HepG2 (cell line): Measurements from ENCODE around the gene LYSMD3. TPM values are rescaled to one million over a fixed set of nuclear protein-coding genes. Genes with fewer than 3 reads are reported as not detected.

Experiments
- ATAC-seq: fragments of 200-7000 bp; cut with Tn5 transposase; 3 replicates; pipeline ENCODE4 v1.9.1; 2020; ENCODE audit warnings: mild to moderate bottlenecking, moderate library complexity
- BruUV-seq: library from RNA; stranded (reverse); fragments of 400-500 nt; replicated peaks from 2 replicates; lab custom pipeline; 2021; lab: Mats Ljungman, UMichigan
- CTCF ChIA-PET: fragments of 300-600 bp; formaldehyde crosslinking; extraction: SDS; loops from one replicate; lab custom pipeline; 2021; ENCODE audit warnings: low total read pairs, inconsistent platforms, low intra/inter-chr PET ratio; lab: Yijun Ruan, JAX
- POLR2A ChIA-PET: fragments of 350-600 bp; sonication (Branson Sonifier 250); formaldehyde crosslinking; loops from one replicate; lab custom pipeline; 2020; ENCODE audit warnings: antibody characterized with exemption, inconsistent platforms; lab: Yijun Ruan, JAX
- DNase-seq: peaks from one replicate; pipeline ENCODE4 v3.0.0-alpha.2; 2015; ENCODE audit warnings: low spot score
- FAIRE-seq: peaks from 3 replicates; lab custom pipeline; 2011; peaks lifted over from hg19 to GRCh38; lab: Jason Lieb, UNC
- H2AFZ ChIP-seq: one replicate; pipeline ENCODE4 v1.6.1; 2011; ENCODE audit warnings: low read length, inconsistent platforms
- H3K27ac ChIP-seq: fragments of 300-600 bp; 3 replicates; pipeline ENCODE4 v1.8.0; 2011; ENCODE audit warnings: mixed run types, mild to moderate bottlenecking, mixed read lengths, low read length, inconsistent platforms; ENCODE audit not compliant: insufficient read depth; ENCODE audit errors: extremely low read length
- H3K27me3 ChIP-seq, 2 experiments: fragments of 200-600 bp in 1 of 2; 2 replicates in 1 of 2; 3 replicates in 1 of 2; pipeline versions ENCODE4 v1.6.0 to v1.8.0; 2011; ENCODE audit warnings: low read length in 2 of 2, mild to moderate bottlenecking in 2 of 2, moderate library complexity in 2 of 2, inconsistent platforms in 1 of 2; ENCODE audit not compliant: insufficient read depth in 2 of 2, control insufficient read depth in 1 of 2
- H3K36me3 ChIP-seq, 2 experiments: fragments of 200-600 bp in 1 of 2; replicated peaks in 1 of 2; 2 replicates in 1 of 2; 3 replicates in 1 of 2; pipeline versions ENCODE4 v1.5.1 to v1.8.0; 2011; ENCODE audit warnings: low read length in 2 of 2, inconsistent platforms in 1 of 2; ENCODE audit not compliant: insufficient read depth in 2 of 2, control insufficient read depth in 1 of 2
- H3K4me1 ChIP-seq: 2 replicates; pipeline ENCODE4 v1.5.1; 2012; ENCODE audit warnings: low read length, inconsistent platforms; ENCODE audit not compliant: insufficient read depth
- H3K4me2 ChIP-seq: 2 replicates; pipeline ENCODE4 v1.6.0; 2011; ENCODE audit warnings: low read depth, low read length, inconsistent platforms
- H3K4me3 ChIP-seq, 3 experiments: fragments of 200-600 bp in 1 of 3; sonication (generic), shearing (Covaris generic) in 1 of 3; replicated peaks in 1 of 3; 2 replicates each; pipeline ENCODE4 v1.5.1; 2011 to 2016; ENCODE audit warnings: low read length in 3 of 3, inconsistent platforms in 2 of 3, low read depth in 2 of 3, mild to moderate bottlenecking in 2 of 3, control low read depth in 1 of 3, mixed read lengths in 1 of 3; ENCODE audit not compliant: insufficient read depth in 1 of 3
- H3K79me2 ChIP-seq: one replicate; pipeline ENCODE4 v1.6.1; 2011; ENCODE audit warnings: low read length, inconsistent platforms; ENCODE audit not compliant: insufficient read depth
- H3K9ac ChIP-seq: 2 replicates; pipeline ENCODE4 v1.6.0; 2011; ENCODE audit warnings: mild to moderate bottlenecking, low read depth, low read length, inconsistent platforms; ENCODE audit not compliant: insufficient read depth
- H3K9me3 ChIP-seq: 2 replicates; pipeline ENCODE4 v1.5.1; 2012; ENCODE audit warnings: mild to moderate bottlenecking, low read length
- H4K20me1 ChIP-seq: 2 replicates; pipeline ENCODE4 v1.6.0; 2011; ENCODE audit warnings: inconsistent platforms, mild to moderate bottlenecking, low read length, moderate library complexity; ENCODE audit not compliant: insufficient read depth
- HNRNPH1 ChIP-seq: fragments of 200-400 bp; formaldehyde crosslinking; optimal IDR thresholded peaks from 2 replicates; pipeline ENCODE3; 2017; ENCODE audit warnings: mild to moderate bottlenecking, low read depth, low read length
- MAFF ChIP-seq: IDR thresholded peaks from 2 replicates; pipeline ENCODE4 v1.6.1; 2011; ENCODE audit warnings: low read depth, low read length, improper control_type of control experiment
- MAFK ChIP-seq, 2 experiments: IDR thresholded peaks in 1 of 2; conservative IDR thresholded peaks in 1 of 2; 2 replicates each; pipeline ENCODE4 v1.6.1; 2011; ENCODE audit warnings: improper control_type of control experiment in 2 of 2, low read length in 2 of 2
- NR2C2 ChIP-seq: sonication (generic); formaldehyde crosslinking; IDR thresholded peaks from 2 replicates; pipeline ENCODE4 v1.4.0; 2020; ENCODE audit warnings: missing genetic modification reagents, mild to moderate bottlenecking, moderate library complexity, borderline replicate concordance
- REPIN1 ChIP-seq: sonication (generic); formaldehyde crosslinking; IDR thresholded peaks from 2 replicates; pipeline ENCODE4 v1.8.0; 2022; ENCODE audit warnings: missing genetic modification reagents, low read depth, mild to moderate bottlenecking, borderline replicate concordance
- ZBTB21 ChIP-seq: sonication (generic); formaldehyde crosslinking; IDR thresholded peaks from 2 replicates; pipeline ENCODE4 v1.4.0; 2020; ENCODE audit warnings: missing genetic modification reagents
- ZNF24 ChIP-seq: fragments of 450-650 bp; IDR thresholded peaks from 2 replicates; pipeline ENCODE4 v1.6.1; 2017; ENCODE audit warnings: antibody characterized with exemption, mild to moderate bottlenecking
- ZNF781 ChIP-seq: sonication (generic); formaldehyde crosslinking; IDR thresholded peaks from 2 replicates; pipeline ENCODE4 v1.5.1; 2020; ENCODE audit warnings: borderline replicate concordance, mild to moderate bottlenecking, missing genetic modification reagents; ENCODE audit errors: not compliant biosample characterization
- ZSCAN9 ChIP-seq: IDR thresholded peaks from 2 replicates; pipeline ENCODE4 v1.6.1; 2016; ENCODE audit warnings: borderline replicate concordance
- WGBS: methylation state at CpG from one replicate; pipeline ENCODE4 v1.1.6; 2017; ENCODE audit warnings: low lambda C conversion rate; 5-methylcytosine and 5-hydroxymethylcytosine counted together
- in situ Hi-C: cut with HindIII; loops from 2 replicates; pipeline ENCODE4 v1.10.0; 2017; ENCODE audit warnings: low pct_unique_long_range_greater_than_20kb; ENCODE audit not compliant: extremely low pct_ligation_motif_present
- intact Hi-C: fragments of 100-400 bp; cut with micrococcal nuclease; formaldehyde crosslinking; loops from one replicate; pipeline ENCODE4 v1.10.0; 2022; ENCODE audit not compliant: unreplicated experiment
- polyA plus RNA-seq, 8 experiments: library from polyadenylated mRNA; depleted of rRNA in 3 of 8; stranded (reverse) in 7 of 8; unstranded in 1 of 8; fragments of >200 nt; fragmentation: Illumina TruSeq in 4 of 8; extraction: Trizol in 4 of 8; gene quantifications; 2 replicates each; pipeline versions ENCODE4 v1.2.1 to v1.2.3, GENCODE V29; 2011 to 2016; ENCODE audit warnings: low read depth in 4 of 8, missing spikeins in 1 of 8, mixed read lengths in 1 of 8; ENCODE audit not compliant: insufficient read depth in 1 of 8
- total RNA-seq, 5 experiments: library from RNA; depleted of rRNA; stranded (reverse); fragments of >200 nt; fragmentation: Illumina TruSeq; extraction: Trizol; gene quantifications; 2 replicates each; pipeline ENCODE4 v1.2.3, GENCODE V29; 2016; ENCODE audit warnings: low read depth in 1 of 5

LYSMD3 gene
- total and polyA plus RNA-seq, 2 of the 13 experiments (the other 11 are each of a cell fraction or from before 2014, with no cell fraction given) = 9.1 to 13.8 TPM

DNA sequence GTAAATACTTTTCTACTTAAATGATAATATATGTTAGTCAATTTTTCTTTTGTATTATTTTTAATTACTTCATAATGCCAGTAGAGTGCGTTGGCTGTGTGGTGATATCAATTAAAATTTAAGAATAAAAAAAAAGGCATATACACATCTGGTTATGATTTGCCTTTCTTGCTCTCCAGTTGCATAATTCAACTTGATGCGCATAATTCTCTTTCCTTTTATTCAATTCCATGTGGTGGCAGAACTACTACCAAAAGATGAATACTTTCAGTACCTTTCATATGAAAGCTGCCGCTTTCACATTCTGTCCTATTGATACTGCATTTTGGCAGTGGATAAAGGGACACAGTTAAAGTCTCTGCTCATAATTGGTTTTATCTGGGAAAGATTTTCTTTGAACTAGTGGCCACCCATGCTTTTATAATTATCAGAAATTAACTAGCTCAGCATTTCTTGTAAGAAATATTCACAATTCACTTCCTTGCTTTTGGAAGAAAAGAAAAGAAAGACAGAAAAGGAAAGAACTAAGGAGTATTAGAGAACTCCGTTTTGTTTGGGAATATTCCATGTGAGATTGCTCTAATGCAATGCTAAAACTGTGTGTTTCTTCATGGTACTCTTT lies 16.9 kb upstream of the LYSMD3 start:
- no peak overlapping the region for H2AFZ ChIP-seq
- 51% methylated on average over 4 of the region's 4 CpGs for WGBS
- intact Hi-C loops = no loop called here
- ATAC-seq (no peak), DNase-seq (no peak), FAIRE-seq (no peak)
- CTCF ChIA-PET = no interaction called here
- H3K4me1 ChIP-seq = peaks cover 8% of the 10 kb centered on the region
- POLR2A ChIA-PET = no interaction called here
- no peak overlapping the region for H3K9ac ChIP-seq
- no peaks in the 10 kb centered on the region for H3K79me2 ChIP-seq
- no peaks in the 10 kb centered on the region for H3K9me3 ChIP-seq
- no peak overlapping the region for H3K27ac ChIP-seq
- H3K4me3 ChIP-seq = no peak overlapping the region
- peak; percentile 60 to 73 for TF ChIP-seq MAFK (conservative IDR thresholded peaks at IDR 0.05 in 1 of 2, IDR thresholded peaks at IDR 0.05 in 1 of 2; ENCODE audit: low read length in 2 of 2)
- no peak for TF ChIP-seq ZNF24
- no peak for TF ChIP-seq REPIN1 (CRISPR knock-in tag)
- peak; percentile 61; the same call in 1 of the 2 replicates for TF ChIP-seq MAFF
- BruUV-seq = no TSS peak
- no peaks in the 10 kb centered on the region for H3K36me3 ChIP-seq
- no peak overlapping the region for H3K4me2 ChIP-seq
- in situ Hi-C loops = no loop called here
- no peaks in the 10 kb centered on the region for H4K20me1 ChIP-seq
- no peaks in the 10 kb centered on the region for H3K27me3 ChIP-seq

DNA sequence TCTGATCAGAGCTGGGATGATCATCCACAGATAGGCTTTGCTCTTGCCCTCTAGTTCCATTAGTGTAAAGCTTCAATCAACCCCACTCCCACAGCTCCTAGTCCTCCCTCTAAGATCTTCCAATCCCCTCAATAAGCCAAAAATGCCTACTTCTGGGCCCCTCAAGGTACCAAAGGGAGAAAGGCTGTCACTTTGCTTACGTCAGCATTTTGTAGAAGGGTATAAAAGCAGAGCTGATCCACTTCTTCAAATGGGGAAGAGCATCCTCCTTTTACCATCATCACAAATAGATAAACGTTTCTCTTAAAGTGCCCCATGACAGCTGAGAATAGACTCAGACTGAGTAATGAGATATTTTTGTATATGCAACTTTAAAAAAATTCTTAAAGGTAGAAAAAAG lies 16.1 kb upstream of the LYSMD3 start:
- H3K4me3 ChIP-seq = no peak overlapping the region
- POLR2A ChIA-PET = no interaction called here
- H3K36me3 ChIP-seq = no peaks in the 10 kb centered on the region
- TF ChIP-seq MAFK (conservative IDR thresholded peaks at IDR 0.05 in 1 of 2, IDR thresholded peaks at IDR 0.05 in 1 of 2; ENCODE audit: low read length in 2 of 2) (peak; percentile 97 to 99), ZNF781 (no peak), ZBTB21 (CRISPR knock-in tag) (no peak), NR2C2 (CRISPR knock-in tag) (no peak), MAFF (peak; percentile 99), HNRNPH1 (no peak), ZSCAN9 (CRISPR knock-in tag) (no peak)
- TF ChIP-seq, all 625 proteins: peak for 2
- no peak for ATAC-seq
- Histone ChIP-seq H3K27me3 (no peaks in the 10 kb centered on the region), H3K27ac (no peak overlapping the region), H3K4me1 (peaks cover 8% of the 10 kb centered on the region), H3K9ac (no peak overlapping the region), H4K20me1 (no peaks in the 10 kb centered on the region), H3K79me2 (no peaks in the 10 kb centered on the region), H3K9me3 (no peaks in the 10 kb centered on the region), H3K4me2 (no peak overlapping the region), H2AFZ (no peak overlapping the region)
- no peak for DNase-seq
- in situ Hi-C loops = no loop called here
- BruUV-seq = no TSS peak
- FAIRE-seq = no peak
- CTCF ChIA-PET = no interaction called here
- WGBS = 28% methylated on average over 2 of the region's 2 CpGs
- intact Hi-C loops = no loop called here
